Kidney (tissue), 14 donors: ENCODE data around the gene SLC46A2. TPM values are rescaled to one million over a fixed set of nuclear protein-coding genes. Genes with fewer than 3 reads are reported as not detected.

Experiments used
- DNase-seq, 5 donors: peaks; one replicate each; pipeline ENCODE4 v3.0.0-alpha.2; 2013 to 2020
- FAIRE-seq: peaks from 2 replicates; lab custom pipeline; 2012; peaks lifted over from hg19 to GRCh38; lab: Jason Lieb, UNC
- H3K27ac ChIP-seq, 2 donors: one replicate each; pipeline ENCODE4 v1.7.0; 2013; ENCODE audit warnings: low read depth in 2 of 2, low read length in 2 of 2, inconsistent platforms in 1 of 2
- H3K27me3 ChIP-seq: one replicate; pipeline ENCODE4 v1.7.1; 2013; ENCODE audit warnings: low read length, inconsistent platforms; ENCODE audit not compliant: control insufficient read depth, insufficient read depth
- H3K36me3 ChIP-seq, 3 donors: one replicate each; pipeline versions ENCODE4 v1.7.0 to v1.7.1; 2013; ENCODE audit warnings: low read length in 3 of 3, control low read depth in 1 of 3, inconsistent platforms in 1 of 3; ENCODE audit not compliant: insufficient read depth in 3 of 3, control insufficient read depth in 2 of 3
- H3K4me1 ChIP-seq, 3 donors: one replicate each; pipeline versions ENCODE4 v1.7.0 to v1.7.1; 2013; ENCODE audit warnings: low read length in 3 of 3, inconsistent platforms in 1 of 3, low read depth in 1 of 3; ENCODE audit not compliant: control insufficient read depth in 2 of 3, insufficient read depth in 2 of 3
- H3K4me3 ChIP-seq, 3 donors: one replicate each; pipeline versions ENCODE4 v1.7.0 to v1.8.1; 2013; ENCODE audit warnings: low read length in 3 of 3, control low read depth in 1 of 3, inconsistent platforms in 1 of 3
- H3K9ac ChIP-seq, 3 donors: one replicate each; pipeline versions ENCODE4 v1.7.0 to v1.7.1; 2013; ENCODE audit warnings: low read length in 3 of 3, control low read depth in 1 of 3, inconsistent platforms in 1 of 3
- H3K9me3 ChIP-seq, 3 donors: one replicate each; pipeline versions ENCODE4 v1.7.0 to v1.7.1; 2013; ENCODE audit warnings: low read length in 3 of 3, control low read depth in 1 of 3, inconsistent platforms in 1 of 3; ENCODE audit not compliant: control insufficient read depth in 2 of 3, insufficient read depth in 1 of 3
- intact Hi-C: fragments of 100-400 bp; cut with DNase I; formaldehyde crosslinking; loops from one replicate; pipeline ENCODE4 v1.11.1; 2022
- polyA plus RNA-seq: library from polyadenylated mRNA; stranded (reverse); fragments of 350-450 nt; fragmentation: Illumina TruSeq; extraction: RNeasy Lipid Tissue Mini Kit (QIAGEN cat#74804); gene quantifications from one replicate; pipeline ENCODE4 v1.2.3, GENCODE V29; 2014; ENCODE audit warnings: low read depth, low replicate concordance; ENCODE audit not compliant: insufficient read depth
- total RNA-seq: library from RNA; stranded (reverse); fragmentation: NEBNext Ultra II Directional; extraction: Animal tissue kit (Norgen Biotek cat#: 25700); gene quantifications from one replicate; pipeline ENCODE4 v1.2.1, GENCODE V29; 2021
- TF ChIP-seq, protein P1 (sequence below): IDR thresholded peaks from 3 replicates; pipeline ENCODE4 v1.5.1; 2012; ENCODE audit warnings: mild to moderate bottlenecking, moderate library complexity, borderline replicate concordance; ENCODE audit not compliant: insufficient read depth; ENCODE audit errors: extremely low read depth
- donor health status: control.
- donor health status: control.
- donor health status: control.
- donor health status: control.
- donor health status: control.
- donor health status: DM: yes; HTN: yes; CAD: no.
- donor health status: Normal renal cell carcinoma (clear cell type).

SLC46A2 gene
- total and polyA plus RNA-seq, 2 donors from 2014 or later = 0.66 TPM; not detected in 1

DNA sequence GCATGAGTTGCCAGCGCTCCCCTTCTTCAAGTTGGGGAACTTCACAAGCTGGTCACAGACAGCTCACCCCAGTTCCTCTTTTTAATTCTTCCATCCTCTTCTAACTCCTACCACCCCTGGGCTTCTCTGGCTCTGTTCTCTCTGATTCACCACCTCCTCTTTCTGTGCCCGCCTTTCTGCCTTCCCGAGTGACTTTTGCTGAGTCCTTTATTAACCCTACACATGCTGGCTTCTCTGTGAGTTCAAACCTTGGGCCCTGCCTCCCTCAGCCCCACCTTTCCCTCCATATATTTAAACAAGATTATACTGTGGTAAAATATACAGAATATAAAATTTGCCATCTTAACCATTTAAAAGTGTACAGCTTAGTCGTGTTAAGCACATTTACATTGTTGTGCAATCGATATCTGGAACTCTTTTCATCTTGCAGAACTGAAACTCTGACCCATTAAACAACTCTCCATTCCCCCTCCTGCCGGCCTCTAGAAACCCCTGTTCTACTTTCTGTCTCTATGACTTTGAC lies 32.0 kb downstream of the SLC46A2 start:
- TF ChIP-seq, protein P1, sequence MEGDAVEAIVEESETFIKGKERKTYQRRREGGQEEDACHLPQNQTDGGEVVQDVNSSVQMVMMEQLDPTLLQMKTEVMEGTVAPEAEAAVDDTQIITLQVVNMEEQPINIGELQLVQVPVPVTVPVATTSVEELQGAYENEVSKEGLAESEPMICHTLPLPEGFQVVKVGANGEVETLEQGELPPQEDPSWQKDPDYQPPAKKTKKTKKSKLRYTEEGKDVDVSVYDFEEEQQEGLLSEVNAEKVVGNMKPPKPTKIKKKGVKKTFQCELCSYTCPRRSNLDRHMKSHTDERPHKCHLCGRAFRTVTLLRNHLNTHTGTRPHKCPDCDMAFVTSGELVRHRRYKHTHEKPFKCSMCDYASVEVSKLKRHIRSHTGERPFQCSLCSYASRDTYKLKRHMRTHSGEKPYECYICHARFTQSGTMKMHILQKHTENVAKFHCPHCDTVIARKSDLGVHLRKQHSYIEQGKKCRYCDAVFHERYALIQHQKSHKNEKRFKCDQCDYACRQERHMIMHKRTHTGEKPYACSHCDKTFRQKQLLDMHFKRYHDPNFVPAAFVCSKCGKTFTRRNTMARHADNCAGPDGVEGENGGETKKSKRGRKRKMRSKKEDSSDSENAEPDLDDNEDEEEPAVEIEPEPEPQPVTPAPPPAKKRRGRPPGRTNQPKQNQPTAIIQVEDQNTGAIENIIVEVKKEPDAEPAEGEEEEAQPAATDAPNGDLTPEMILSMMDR = no peak

DNA sequence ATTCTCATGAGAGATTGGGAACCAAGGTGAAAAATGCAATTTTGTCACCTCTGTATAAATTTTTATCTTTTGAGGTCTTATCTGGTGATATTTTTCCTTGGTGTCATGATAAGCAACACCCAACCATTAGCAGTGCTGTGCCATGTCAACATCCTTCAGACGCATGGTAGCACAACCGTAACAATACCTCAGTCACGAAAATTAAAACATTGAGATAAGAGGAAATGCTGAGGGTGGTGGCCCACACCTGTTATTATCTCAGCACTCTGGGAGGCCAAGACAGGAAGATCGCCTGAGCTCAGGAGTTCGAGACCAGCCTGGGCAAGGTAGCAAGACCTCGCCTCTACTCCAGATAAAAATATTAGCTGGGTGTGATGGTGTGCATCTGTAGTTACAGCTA lies 32.7 kb downstream of the SLC46A2 start:
- H3K36me3 ChIP-seq = peaks cover 0 to 13% (median 11%) of the 10 kb centered on the region in 3 donors
- H3K9ac ChIP-seq = no peak overlapping the region
- H3K27ac ChIP-seq = no peak overlapping the region
- intact Hi-C loops = no loop called here
- no peaks in the 10 kb centered on the region for H3K27me3 ChIP-seq
- H3K9me3 ChIP-seq = no peaks in the 10 kb centered on the region
- H3K4me1 ChIP-seq = no peaks in the 10 kb centered on the region
- no peak overlapping the region for H3K4me3 ChIP-seq
- FAIRE-seq = no peak
- DNase-seq = no peak
- TF ChIP-seq, protein P1 = no peak

More for the DNA sequence above, 32.0 kb downstream of the SLC46A2 start:
- Histone ChIP-seq H3K9ac (no peak overlapping the region), H3K4me1 (no peaks in the 10 kb centered on the region), H3K27me3 (no peaks in the 10 kb centered on the region), H3K9me3 (no peaks in the 10 kb centered on the region), H3K4me3 (no peak overlapping the region), H3K36me3 (peaks cover 0 to 10% (median 7%) of the 10 kb centered on the region in 3 donors), H3K27ac (no peak overlapping the region)
- intact Hi-C loops = no loop called here
- DNase-seq (no peak), FAIRE-seq (no peak)

DNA sequence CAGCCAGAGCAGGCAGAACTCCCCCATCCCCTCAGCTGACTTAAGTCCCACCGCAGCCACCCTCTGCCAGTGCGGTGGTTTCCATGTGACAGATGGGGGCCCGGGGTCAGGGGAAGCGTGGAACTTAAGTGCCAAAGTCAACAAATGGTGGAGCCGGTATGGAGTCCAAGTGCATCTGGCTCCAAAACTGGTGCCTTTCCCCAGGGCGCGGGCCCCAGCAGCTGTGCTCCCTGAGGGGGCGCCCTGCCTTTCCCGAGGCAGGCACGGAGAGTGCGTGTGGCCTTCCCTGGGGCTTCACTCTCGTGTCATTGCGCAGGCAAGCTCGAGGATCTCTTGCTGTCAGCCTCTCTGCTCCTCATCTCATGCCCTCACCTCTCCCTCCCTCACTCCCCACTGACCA lies 33.8 kb downstream of the SLC46A2 start:
- no peaks in the 10 kb centered on the region for H3K27me3 ChIP-seq
- no peak overlapping the region for H3K9ac ChIP-seq
- intact Hi-C loops = no loop called here
- no peaks in the 10 kb centered on the region for H3K4me1 ChIP-seq
- no peaks in the 10 kb centered on the region for H3K9me3 ChIP-seq
- no peak for DNase-seq
- peaks cover 0 to 17% (median 16%) of the 10 kb centered on the region in 3 donors for H3K36me3 ChIP-seq
- no peak for FAIRE-seq
- no peak overlapping the region for H3K27ac ChIP-seq
- no peak overlapping the region for H3K4me3 ChIP-seq
- TF ChIP-seq, protein P1 = no peak

DNA sequence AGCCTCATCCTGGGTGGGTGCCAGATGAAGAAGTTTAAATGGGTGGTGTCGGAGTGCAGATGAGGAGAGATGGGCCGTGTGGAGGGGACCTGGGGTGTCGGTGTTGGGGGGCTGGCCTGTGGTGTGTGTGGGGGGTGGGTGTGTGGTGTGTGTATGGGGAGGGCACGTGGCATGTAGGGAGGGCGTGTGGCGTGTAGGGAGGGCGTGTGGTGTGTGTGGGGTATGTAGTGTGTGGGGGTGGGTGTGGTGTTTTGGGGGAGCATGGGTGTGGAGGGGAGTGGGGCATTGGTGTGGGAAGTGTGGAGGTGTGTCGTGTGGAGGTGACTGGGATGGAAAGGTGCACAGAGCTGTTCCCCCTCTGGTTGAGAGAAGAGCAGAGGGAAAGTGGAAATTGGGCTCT lies 34.5 kb downstream of the SLC46A2 start:
- no peak for FAIRE-seq
- no peak for DNase-seq
- Histone ChIP-seq H3K36me3 (peaks cover 0 to 21% (median 17%) of the 10 kb centered on the region in 3 donors), H3K4me1 (no peaks in the 10 kb centered on the region), H3K4me3 (no peak overlapping the region), H3K27ac (no peak overlapping the region), H3K27me3 (no peaks in the 10 kb centered on the region), H3K9me3 (no peaks in the 10 kb centered on the region), H3K9ac (no peak overlapping the region)
- TF ChIP-seq, protein P1 = no peak
- intact Hi-C loops = no loop called here
